H9 (cell line): ENCODE measurements around the gene NAMPT. TPM values are rescaled to one million over a fixed set of nuclear protein-coding genes. Genes with fewer than 3 reads are reported as not detected.

Experiments used
- DNase-seq: peaks from one replicate; pipeline ENCODE4 v3.0.0-alpha.2; 2017
- H2AFZ ChIP-seq: one replicate; pipeline ENCODE4 v1.6.1; 2013; ENCODE audit warnings: mild to moderate bottlenecking, low read length, control low read depth, moderate library complexity
- H2AK5ac ChIP-seq: 2 replicates; pipeline ENCODE4 v1.6.1; 2013; ENCODE audit warnings: low read length, control low read depth, mixed read lengths; ENCODE audit not compliant: insufficient read length
- H2BK120ac ChIP-seq: one replicate; pipeline ENCODE4 v1.6.1; 2013; ENCODE audit warnings: low read depth, mild to moderate bottlenecking, low read length, control low read depth, inconsistent platforms; ENCODE audit not compliant: poor library complexity, severe bottlenecking
- H2BK12ac ChIP-seq: 2 replicates; pipeline ENCODE4 v1.6.1; 2013; ENCODE audit warnings: low read length, control low read depth, mixed read lengths, low read depth; ENCODE audit not compliant: insufficient read length
- H2BK15ac ChIP-seq: 2 replicates; pipeline ENCODE4 v1.6.1; 2013; ENCODE audit warnings: low read depth, low read length, control low read depth
- H2BK20ac ChIP-seq: one replicate; pipeline ENCODE4 v1.6.1; 2013; ENCODE audit warnings: low read depth, mild to moderate bottlenecking, low read length, control low read depth, inconsistent platforms; ENCODE audit not compliant: poor library complexity, severe bottlenecking
- H2BK5ac ChIP-seq: 2 replicates; pipeline ENCODE4 v1.6.1; 2013; ENCODE audit warnings: low read length, control low read depth, mixed read lengths; ENCODE audit not compliant: insufficient read length
- H3K14ac ChIP-seq: 2 replicates; pipeline ENCODE4 v1.6.1; 2013; ENCODE audit warnings: low read length, control low read depth; ENCODE audit not compliant: insufficient read depth
- H3K18ac ChIP-seq: 2 replicates; pipeline ENCODE4 v1.6.1; 2013; ENCODE audit warnings: low read depth, mild to moderate bottlenecking, mixed read lengths, low read length, control low read depth; ENCODE audit not compliant: insufficient read length
- H3K23ac ChIP-seq: 2 replicates; pipeline ENCODE4 v1.6.1; 2013; ENCODE audit warnings: low read length, control low read depth, mixed read lengths, low read depth; ENCODE audit not compliant: insufficient read length
- H3K23me2 ChIP-seq: 2 replicates; pipeline ENCODE4 v1.6.1; 2013; ENCODE audit warnings: low read depth, mild to moderate bottlenecking, mixed read lengths, low read length, control low read depth; ENCODE audit not compliant: insufficient read length, poor library complexity, severe bottlenecking
- H3K27ac ChIP-seq: 2 replicates; pipeline ENCODE4 v1.5.1; 2013; ENCODE audit warnings: low read length, control low read depth, mixed read lengths, low read depth; ENCODE audit not compliant: insufficient read length
- H3K27me3 ChIP-seq: 2 replicates; pipeline ENCODE4 v1.6.1; 2013; ENCODE audit warnings: low read length, control low read depth, inconsistent platforms; ENCODE audit not compliant: insufficient read depth
- H3K4ac ChIP-seq: 2 replicates; pipeline ENCODE4 v1.6.1; 2013; ENCODE audit warnings: low read depth, mild to moderate bottlenecking, control low read depth, inconsistent platforms, low read length, moderate library complexity
- H3K4me1 ChIP-seq: 2 replicates; pipeline ENCODE4 v1.6.1; 2013; ENCODE audit warnings: low read length, control low read depth, inconsistent platforms; ENCODE audit not compliant: insufficient read depth
- H3K4me2 ChIP-seq: 2 replicates; pipeline ENCODE4 v1.6.1; 2013; ENCODE audit warnings: low read length, control low read depth, mixed read lengths; ENCODE audit not compliant: insufficient read length, insufficient read depth
- H3K56ac ChIP-seq: 2 replicates; pipeline ENCODE4 v1.6.1; 2013; ENCODE audit warnings: low read depth, mild to moderate bottlenecking, mixed read lengths, low read length, control low read depth; ENCODE audit not compliant: insufficient read length
- H3K79me1 ChIP-seq: 2 replicates; pipeline ENCODE4 v1.6.1; 2013; ENCODE audit warnings: low read depth, mild to moderate bottlenecking, moderate library complexity, low read length, control low read depth, inconsistent platforms; ENCODE audit not compliant: insufficient read depth, poor library complexity, severe bottlenecking
- H3K79me2 ChIP-seq: 2 replicates; pipeline ENCODE4 v1.6.1; 2013; ENCODE audit warnings: low read length, control low read depth, inconsistent platforms; ENCODE audit not compliant: insufficient read depth
- H3K9ac ChIP-seq: 2 replicates; pipeline ENCODE4 v1.6.1; 2013; ENCODE audit warnings: low read length, control low read depth, mixed read lengths; ENCODE audit not compliant: insufficient read length; ENCODE audit errors: extremely low read depth
- H3K9me3 ChIP-seq: one replicate; pipeline ENCODE4 v1.6.1; 2013; ENCODE audit warnings: low read depth, low read length, inconsistent platforms; ENCODE audit not compliant: control insufficient read depth
- H3T11ph ChIP-seq: one replicate; pipeline ENCODE4 v1.6.1; 2013; ENCODE audit warnings: mild to moderate bottlenecking, low read length, control low read depth, inconsistent platforms
- H4K20me1 ChIP-seq: one replicate; pipeline ENCODE4 v1.6.1; 2013; ENCODE audit not compliant: control insufficient read depth, insufficient read length, insufficient read depth
- H4K5ac ChIP-seq: 2 replicates; pipeline ENCODE4 v1.6.1; 2013; ENCODE audit warnings: low read depth, mild to moderate bottlenecking, mixed read lengths, low read length, control low read depth; ENCODE audit not compliant: insufficient read length
- H4K8ac ChIP-seq: replicated peaks from 2 replicates; pipeline ENCODE4 v1.6.1; 2013; ENCODE audit warnings: low read length, control low read depth, mixed read lengths, low read depth; ENCODE audit not compliant: insufficient read length
- H4K91ac ChIP-seq: 2 replicates; pipeline ENCODE4 v1.6.1; 2013; ENCODE audit warnings: low read depth, mild to moderate bottlenecking, moderate library complexity, mixed read lengths, low read length, control low read depth; ENCODE audit not compliant: insufficient read length
- H3K27ac Mint-ChIP-seq, 3 experiments: 2 replicates in 2 of 3; 3 replicates in 1 of 3; pipeline ENCODE4 v1.8.0; 2020 to 2021; ENCODE audit warnings: mixed read lengths in 3 of 3, mild to moderate bottlenecking in 1 of 3, moderate library complexity in 1 of 3
- H3K27me3 Mint-ChIP-seq: 2 replicates; pipeline ENCODE4 v1.8.0; 2021; ENCODE audit warnings: low read depth, mild to moderate bottlenecking, moderate library complexity, mixed read lengths
- H3K36me3 Mint-ChIP-seq, 3 experiments: 2 replicates in 2 of 3; 3 replicates in 1 of 3; pipeline ENCODE4 v1.8.0; 2020 to 2021; ENCODE audit warnings: low read depth in 3 of 3, mixed read lengths in 3 of 3; ENCODE audit not compliant: insufficient read depth in 1 of 3
- H3K4me1 Mint-ChIP-seq, 2 experiments: 2 replicates each; pipeline ENCODE4 v1.8.0; 2020; ENCODE audit warnings: mixed read lengths in 2 of 2
- H3K4me3 Mint-ChIP-seq, 2 experiments: 2 replicates in 1 of 2; 3 replicates in 1 of 2; pipeline ENCODE4 v1.8.0; 2020 to 2021; ENCODE audit warnings: mild to moderate bottlenecking in 2 of 2, mixed read lengths in 2 of 2, moderate library complexity in 1 of 2
- H3K9me3 Mint-ChIP-seq, 2 experiments: 2 replicates in 1 of 2; 3 replicates in 1 of 2; pipeline ENCODE4 v1.8.0; 2020; ENCODE audit warnings: mild to moderate bottlenecking in 2 of 2, mixed read lengths in 2 of 2, moderate library complexity in 1 of 2
- CTCF ChIP-seq: fragments of 200-600 bp; sonication (generic); conservative IDR thresholded peaks from 3 replicates; pipeline ENCODE4 v1.8.0; 2021; ENCODE audit warnings: antibody characterized with exemption, mild to moderate bottlenecking
- WGBS: extraction: QIAGEN DNeasy Blood & Tissue Kit; methylation state at CpG from one replicate; pipeline ENCODE4 v1.1.7; 2013; ENCODE audit warnings: missing lambda C conversion rate, low lambda C conversion rate, mixed read lengths; ENCODE audit not compliant: insufficient read length; ENCODE audit errors: extremely low coverage; 5-methylcytosine and 5-hydroxymethylcytosine counted together
- total RNA-seq: library from RNA; stranded (reverse); gene quantifications from 2 replicates; pipeline ENCODE4 v1.2.1, GENCODE V29; 2021

The NAMPT gene
- total RNA-seq, 1 experiment from 2014 or later: 83.5 TPM

- Histone ChIP-seq H4K91ac (no peak overlapping the region), H2AK5ac (no peak overlapping the region), H3K79me2 (peaks cover 2% of the 10 kb centered on the region; the same call in 1 of the 2 replicates), H3K18ac (no peak overlapping the region), H2BK12ac (no peak overlapping the region), H2BK120ac (no peak overlapping the region), H3K23me2 (peaks cover 7% of the 10 kb centered on the region), H2BK15ac (no peak overlapping the region), H3K4me1 (no peaks in the 10 kb centered on the region; the same call in 1 of the 2 replicates), H3K9me3 (no peaks in the 10 kb centered on the region), H3K27me3 (no peaks in the 10 kb centered on the region), H4K5ac (no peak overlapping the region), H3T11ph (no peak overlapping the region), H3K9ac (no peak overlapping the region), H4K20me1 (no peaks in the 10 kb centered on the region), H3K79me1 (no peaks in the 10 kb centered on the region), H2BK5ac (no peak overlapping the region), H3K27ac (no peak overlapping the region), H3K4ac (no peak overlapping the region), H3K23ac (no peak overlapping the region), H3K14ac (no peak overlapping the region), H4K8ac (no peak overlapping the region), H3K4me2 (no peak overlapping the region), H2AFZ (no peak overlapping the region), H2BK20ac (no peak overlapping the region), H3K56ac (no peak overlapping the region)
- Mint-ChIP-seq H3K27me3 (peaks cover 3% of the 10 kb centered on the region; the same call in 1 of the 2 replicates), H3K36me3 (peaks cover 0 to 3% (median 0%) of the 10 kb centered on the region in 3 experiments; a peak in 2 of 7 replicates), H3K27ac (peak overlapping the region in 1 of 3 experiments; percentile 73; a peak in 1 of 7 replicates), H3K4me1 (peaks cover 12 to 15% of the 10 kb centered on the region in 2 experiments), H3K4me3 (no peak overlapping the region), H3K9me3 (peaks cover 0 to under 1% of the 10 kb centered on the region in 2 experiments; a peak in 2 of 5 replicates)
- no CpG with 5 or more reads among the region's 3 CpGs for WGBS
- DNase-seq: no peak
- no peak for TF ChIP-seq CTCF
Observed at GRCh38 chr7:106287786-106288185, 3.0 kb upstream of the NAMPT start.
